Testis (tissue), 2 donors: ENCODE measurements around the gene NDRG3.

ENCODE experiments used
- CTCF ChIP-seq, 3 experiments: fragments of 450-650 bp in 2 of 3; fragments of 200-600 bp in 1 of 3; sonication (generic) in 1 of 3; IDR thresholded peaks; one replicate each; pipeline ENCODE4 v1.5.1; 2016 to 2019; ENCODE audit warnings: antibody characterized with exemption in 3 of 3, mild to moderate bottlenecking in 2 of 3, moderate library complexity in 1 of 3
- POLR2A ChIP-seq: fragments of 450-650 bp; IDR thresholded peaks from one replicate; pipeline ENCODE4 v1.6.1; 2017; ENCODE audit warnings: antibody characterized with exemption, mild to moderate bottlenecking, moderate library complexity

GRCh38 chr20:36717657-36718056 lies 28.2 kb downstream of the NDRG3 start:
- no peak for TF ChIP-seq CTCF (IDR thresholded peaks at IDR 0.05)
- TF ChIP-seq POLR2A = no peak
